ENCODE measurements around the gene SLC6A3. TPM values are rescaled to one million over a fixed set of nuclear protein-coding genes. Genes with fewer than 3 reads are reported as not detected.

Gene SLC6A3
- total RNA-seq, 1 experiment from 2014 or later, result not detected

- H3K27me3 Mint-ChIP-seq (ENCODE audit: unreplicated experiment), result peaks cover 98% of the 10 kb centered on the region
- DNase-seq, result no peak
- no peaks in the 10 kb centered on the region for H3K4me1 Mint-ChIP-seq (ENCODE audit: low read depth, unreplicated experiment)
- BruUV-seq (replicated peaks), result no TSS peak
- intact Hi-C loops (cut with micrococcal nuclease; ENCODE audit: unreplicated experiment), result no loop called here
- no peak overlapping the region for H3K4me3 Mint-ChIP-seq (ENCODE audit: low read depth, unreplicated experiment)
- no peaks in the 10 kb centered on the region for H3K36me3 Mint-ChIP-seq (ENCODE audit: insufficient read depth, unreplicated experiment)
- no peak for TF ChIP-seq CTCF (IDR thresholded peaks at IDR 0.05; ENCODE audit: unreplicated experiment)
- H3K9me3 Mint-ChIP-seq (ENCODE audit: low read depth, unreplicated experiment), result no peaks in the 10 kb centered on the region
- CTCF ChIA-PET, result no interaction called here
- no peak overlapping the region for H3K27ac Mint-ChIP-seq (ENCODE audit: unreplicated experiment)
These were observed 45.5 kb downstream of the SLC6A3 start for GRCh38 chr5:1399737-1400136.

GRCh38 chr5:1396293-1396816 lies 48.9 kb downstream of the SLC6A3 start:
- no peaks in the 10 kb centered on the region for H3K9me3 Mint-ChIP-seq (ENCODE audit: low read depth, unreplicated experiment)
- peaks cover 92% of the 10 kb centered on the region for H3K27me3 Mint-ChIP-seq (ENCODE audit: unreplicated experiment)
- CTCF ChIA-PET, result no interaction called here
- DNase-seq, result no peak
- H3K4me1 Mint-ChIP-seq (ENCODE audit: low read depth, unreplicated experiment), result no peaks in the 10 kb centered on the region
- intact Hi-C loops (cut with micrococcal nuclease; ENCODE audit: unreplicated experiment), result no loop called here
- H3K4me3 Mint-ChIP-seq (ENCODE audit: low read depth, unreplicated experiment), result no peak overlapping the region
- BruUV-seq (replicated peaks), result no TSS peak
- TF ChIP-seq CTCF (IDR thresholded peaks at IDR 0.05; ENCODE audit: unreplicated experiment), result no peak
- no peak overlapping the region for H3K27ac Mint-ChIP-seq (ENCODE audit: unreplicated experiment)
- H3K36me3 Mint-ChIP-seq (ENCODE audit: insufficient read depth, unreplicated experiment), result no peaks in the 10 kb centered on the region

GRCh38 chr5:1394881-1395860 lies 50.1 kb downstream of the SLC6A3 start:
- DNase-seq, result no peak
- Mint-ChIP-seq H3K27me3 (ENCODE audit: unreplicated experiment) (peaks cover 83% of the 10 kb centered on the region), H3K9me3 (ENCODE audit: low read depth, unreplicated experiment) (no peaks in the 10 kb centered on the region), H3K4me3 (ENCODE audit: low read depth, unreplicated experiment) (no peak overlapping the region), H3K27ac (ENCODE audit: unreplicated experiment) (no peak overlapping the region), H3K36me3 (ENCODE audit: insufficient read depth, unreplicated experiment) (no peaks in the 10 kb centered on the region), H3K4me1 (ENCODE audit: low read depth, unreplicated experiment) (no peaks in the 10 kb centered on the region)
- intact Hi-C loops (cut with micrococcal nuclease; ENCODE audit: unreplicated experiment), result no loop called here
- no peak for TF ChIP-seq CTCF (IDR thresholded peaks at IDR 0.05; ENCODE audit: unreplicated experiment)
- CTCF ChIA-PET, result no interaction called here
- no TSS peak for BruUV-seq (replicated peaks)

- DNase-seq, result no peak
- H3K27me3 Mint-ChIP-seq (ENCODE audit: unreplicated experiment), result peaks cover 83% of the 10 kb centered on the region
- H3K4me3 Mint-ChIP-seq (ENCODE audit: low read depth, unreplicated experiment), result no peak overlapping the region
- intact Hi-C loops (cut with micrococcal nuclease; ENCODE audit: unreplicated experiment), result loop anchor here (2.0 kb wide), 1 partner anchor 67 kb away; no protein-coding TSS in a partner anchor
- CTCF ChIA-PET, result no interaction called here
- H3K4me1 Mint-ChIP-seq (ENCODE audit: low read depth, unreplicated experiment), result no peaks in the 10 kb centered on the region
- TF ChIP-seq CTCF (IDR thresholded peaks at IDR 0.05; ENCODE audit: unreplicated experiment), result no peak
- BruUV-seq (replicated peaks), result no TSS peak
- H3K9me3 Mint-ChIP-seq (ENCODE audit: low read depth, unreplicated experiment), result no peaks in the 10 kb centered on the region
- no peak overlapping the region for H3K27ac Mint-ChIP-seq (ENCODE audit: unreplicated experiment)
- no peaks in the 10 kb centered on the region for H3K36me3 Mint-ChIP-seq (ENCODE audit: insufficient read depth, unreplicated experiment)
These were observed 51.4 kb downstream of the SLC6A3 start for GRCh38 chr5:1393571-1394501.
